Measurements from ENCODE around the gene SMLR1.

DNA sequence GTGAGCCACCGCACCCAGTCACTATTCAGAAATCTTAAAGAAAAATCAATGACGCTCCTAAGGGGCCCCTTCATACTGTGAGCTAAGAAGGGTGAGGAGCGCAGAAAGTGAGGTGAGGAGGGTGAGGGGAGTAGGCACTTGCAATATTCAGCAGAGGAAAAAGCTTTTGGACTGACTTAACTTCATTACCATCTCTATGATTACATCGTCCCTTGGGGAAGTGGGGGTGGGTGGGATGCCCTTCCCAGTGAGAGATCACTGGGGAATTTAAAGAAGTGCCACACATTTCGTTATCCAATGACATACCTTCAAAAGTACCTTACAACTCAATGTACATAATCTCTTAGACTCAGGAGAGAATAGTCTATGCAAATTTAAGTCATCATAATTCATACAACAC is 46.5 kb downstream of the SMLR1 start:
- no peak for TF ChIP-seq EZH2 (IDR thresholded peaks at IDR 0.05; ENCODE audit: low read depth)
- TF ChIP-seq, protein P1, sequence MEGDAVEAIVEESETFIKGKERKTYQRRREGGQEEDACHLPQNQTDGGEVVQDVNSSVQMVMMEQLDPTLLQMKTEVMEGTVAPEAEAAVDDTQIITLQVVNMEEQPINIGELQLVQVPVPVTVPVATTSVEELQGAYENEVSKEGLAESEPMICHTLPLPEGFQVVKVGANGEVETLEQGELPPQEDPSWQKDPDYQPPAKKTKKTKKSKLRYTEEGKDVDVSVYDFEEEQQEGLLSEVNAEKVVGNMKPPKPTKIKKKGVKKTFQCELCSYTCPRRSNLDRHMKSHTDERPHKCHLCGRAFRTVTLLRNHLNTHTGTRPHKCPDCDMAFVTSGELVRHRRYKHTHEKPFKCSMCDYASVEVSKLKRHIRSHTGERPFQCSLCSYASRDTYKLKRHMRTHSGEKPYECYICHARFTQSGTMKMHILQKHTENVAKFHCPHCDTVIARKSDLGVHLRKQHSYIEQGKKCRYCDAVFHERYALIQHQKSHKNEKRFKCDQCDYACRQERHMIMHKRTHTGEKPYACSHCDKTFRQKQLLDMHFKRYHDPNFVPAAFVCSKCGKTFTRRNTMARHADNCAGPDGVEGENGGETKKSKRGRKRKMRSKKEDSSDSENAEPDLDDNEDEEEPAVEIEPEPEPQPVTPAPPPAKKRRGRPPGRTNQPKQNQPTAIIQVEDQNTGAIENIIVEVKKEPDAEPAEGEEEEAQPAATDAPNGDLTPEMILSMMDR (conservative IDR thresholded peaks at IDR 0.05) = no peak
